GM12878 (cell line): ENCODE measurements around the gene IL1RL2. TPM values are rescaled to one million over a fixed set of nuclear protein-coding genes. Genes with fewer than 3 reads are reported as not detected.

Source experiments
- ATAC-seq: fragments of 200-7000 bp; cut with Tn5 transposase; 3 replicates; pipeline ENCODE4 v1.9.1; 2020; ENCODE audit warnings: mild to moderate bottlenecking, moderate library complexity
- BruUV-seq: library from RNA; stranded (reverse); fragments of 400-500 nt; replicated peaks from 2 replicates; lab custom pipeline; 2021; lab: Mats Ljungman, UMichigan
- CTCF ChIA-PET: fragments of 300-600 bp; sonication (Branson Sonifier 250); formaldehyde crosslinking; extraction: SDS; loops from one replicate; lab custom pipeline; 2021; ENCODE audit warnings: inconsistent platforms; lab: Yijun Ruan, JAX
- POLR2A ChIA-PET: fragments of 350-600 bp; formaldehyde crosslinking; extraction: SDS; loops from one replicate; lab custom pipeline; 2021; ENCODE audit warnings: inconsistent platforms; lab: Charles Lee
- RAD21 ChIA-PET: fragments of 300-600 bp; sonication (Branson Sonifier 250); formaldehyde crosslinking; loops from one replicate; lab custom pipeline; 2023; ENCODE audit warnings: antibody characterized with exemption; ENCODE audit not compliant: unreplicated experiment; lab: Charles Lee
- SMC1A ChIA-PET: fragments of 300-600 bp; sonication (Branson Sonifier 250); formaldehyde crosslinking; loops from one replicate; lab custom pipeline; 2023; ENCODE audit not compliant: unreplicated experiment, uncharacterized antibody; lab: Charles Lee
- DNase-seq: peaks from one replicate; pipeline ENCODE4 v3.0.0-alpha.2; 2011; ENCODE audit warnings: low read depth, low spot score
- FAIRE-seq: peaks from 3 replicates; lab custom pipeline; 2011; peaks lifted over from hg19 to GRCh38; lab: Jason Lieb, UNC
- H2AFZ ChIP-seq: 2 replicates; pipeline ENCODE4 v1.6.0; 2011; ENCODE audit warnings: low read depth, low read length, control low read depth; ENCODE audit not compliant: control insufficient read depth
- H3K27ac ChIP-seq: 2 replicates; pipeline ENCODE4 v1.5.1; 2011; ENCODE audit warnings: control low read depth; ENCODE audit not compliant: control insufficient read depth, insufficient read depth
- H3K27me3 ChIP-seq, 2 experiments: replicated peaks in 1 of 2; 2 replicates each; pipeline versions ENCODE4 v1.6.0 to v1.6.1; 2011; ENCODE audit warnings: low read length in 1 of 2; ENCODE audit not compliant: control insufficient read depth in 2 of 2, insufficient read depth in 2 of 2
- H3K36me3 ChIP-seq, 2 experiments: 2 replicates each; pipeline ENCODE4 v1.5.1; 2011; ENCODE audit warnings: low read length in 1 of 2; ENCODE audit not compliant: control insufficient read depth in 2 of 2, insufficient read depth in 2 of 2
- H3K4me1 ChIP-seq: 2 replicates; pipeline ENCODE4 v1.6.1; 2011; ENCODE audit warnings: mild to moderate bottlenecking, low read length, moderate library complexity, mixed read lengths; ENCODE audit not compliant: control insufficient read depth, insufficient read depth
- H3K4me2 ChIP-seq: 2 replicates; pipeline ENCODE4 v1.6.0; 2011; ENCODE audit warnings: control low read depth; ENCODE audit not compliant: control insufficient read depth, insufficient read depth
- H3K4me3 ChIP-seq: fragments of 200-600 bp; sonication (generic); 2 replicates; pipeline ENCODE4 v1.5.1; 2016
- H3K79me2 ChIP-seq: 2 replicates; pipeline ENCODE4 v1.6.0; 2011; ENCODE audit warnings: low read length; ENCODE audit not compliant: control insufficient read depth, insufficient read depth
- H3K9ac ChIP-seq: 2 replicates; pipeline ENCODE4 v1.8.0; 2011; ENCODE audit warnings: low read length, control low read depth, mixed read lengths; ENCODE audit not compliant: control insufficient read depth, insufficient read depth
- H3K9me3 ChIP-seq: replicated peaks from 3 replicates; pipeline ENCODE4 v1.5.1; 2011; ENCODE audit warnings: mild to moderate bottlenecking, low read length; ENCODE audit not compliant: control insufficient read depth, insufficient read depth
- H4K20me1 ChIP-seq: 2 replicates; pipeline ENCODE4 v1.6.0; 2011; ENCODE audit not compliant: control insufficient read depth, insufficient read depth
- PAX5 ChIP-seq: IDR thresholded peaks from 2 replicates; pipeline ENCODE4 v1.6.1; 2011; ENCODE audit warnings: low read depth, low read length, borderline replicate concordance
- WGBS: methylation state at CpG from one replicate; pipeline ENCODE4 v1.1.6; 2016; ENCODE audit warnings: low lambda C conversion rate; ENCODE audit not compliant: insufficient replicate concordance, insufficient coverage; ENCODE audit errors: missing lambda C conversion rate; 5-methylcytosine and 5-hydroxymethylcytosine counted together
- in situ Hi-C: fragments of 300-500 bp; cut with MboI; formaldehyde crosslinking; loops from 9 replicates; pipeline ENCODE4 v1.14.3; 2018; ENCODE audit warnings: mixed read lengths
- intact Hi-C: fragments of 100-400 bp; cut with micrococcal nuclease; formaldehyde crosslinking; loops from one replicate; pipeline ENCODE4 v1.14.2; 2022; ENCODE audit not compliant: unreplicated experiment
- polyA plus RNA-seq, 11 experiments: library from polyadenylated mRNA; depleted of rRNA in 4 of 11; unstranded in 6 of 11; stranded (reverse) in 5 of 11; fragments of >200 nt; fragmentation: Nextera tagmentation in 4 of 11; fragmentation: Illumina TruSeq in 1 of 11; extraction: Ambion mirVana in 4 of 11; extraction: Trizol in 1 of 11; gene quantifications; 1 replicate in 1 of 11; 2 replicates in 10 of 11; pipeline versions ENCODE4 v1.2.1 to v1.2.3, GENCODE V29; 2011 to 2016; ENCODE audit warnings: inconsistent platforms in 2 of 11, missing spikeins in 2 of 11, low read depth in 1 of 11
- total RNA-seq, 4 experiments: library from RNA; depleted of rRNA in 3 of 4; stranded (reverse); fragments of >200 nt in 3 of 4; fragmentation: Illumina TruSeq in 1 of 4; extraction: Trizol in 1 of 4; gene quantifications; 2 replicates each; pipeline versions ENCODE4 v1.2.1 to v1.2.3, GENCODE V29; 2013 to 2021
- TF ChIP-seq, protein P1 (sequence below), 3 experiments: IDR thresholded peaks in 2 of 3; conservative IDR thresholded peaks in 1 of 3; 2 replicates each; pipeline ENCODE4 v1.5.1; 2011; ENCODE audit warnings: low read depth in 3 of 3, low read length in 3 of 3, mild to moderate bottlenecking in 3 of 3, control low read depth in 2 of 3, moderate library complexity in 2 of 3, inconsistent platforms in 1 of 3, mixed read lengths in 1 of 3; ENCODE audit not compliant: control insufficient read depth in 2 of 3, insufficient read depth in 1 of 3; ENCODE audit errors: extremely low read depth in 1 of 3

IL1RL2 gene
- total and polyA plus RNA-seq, 10 of the 15 experiments (the other 5 are each of a cell fraction or from before 2014, with no cell fraction given) = not detected

DNA sequence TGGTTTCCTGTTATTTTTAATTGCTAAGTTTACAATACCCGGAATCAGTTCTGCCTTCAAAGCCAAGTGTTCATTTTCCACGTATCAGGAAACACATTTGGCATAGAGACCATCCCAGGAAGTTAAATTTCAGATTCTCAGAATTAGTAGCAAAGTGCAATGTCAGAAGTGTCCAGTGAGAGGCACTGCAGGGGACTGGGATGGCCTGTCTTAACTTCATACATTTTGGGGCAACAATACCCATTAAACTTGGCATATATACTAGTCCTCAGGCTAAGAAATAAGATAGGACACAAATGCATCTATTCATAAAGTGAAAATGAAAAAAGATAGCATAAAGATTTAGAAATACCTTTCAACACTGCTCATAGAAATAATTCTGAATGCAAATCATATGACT lies 1.5 kb upstream of the IL1RL2 start:
- no peak for TF ChIP-seq PAX5
- TF ChIP-seq, protein P1, sequence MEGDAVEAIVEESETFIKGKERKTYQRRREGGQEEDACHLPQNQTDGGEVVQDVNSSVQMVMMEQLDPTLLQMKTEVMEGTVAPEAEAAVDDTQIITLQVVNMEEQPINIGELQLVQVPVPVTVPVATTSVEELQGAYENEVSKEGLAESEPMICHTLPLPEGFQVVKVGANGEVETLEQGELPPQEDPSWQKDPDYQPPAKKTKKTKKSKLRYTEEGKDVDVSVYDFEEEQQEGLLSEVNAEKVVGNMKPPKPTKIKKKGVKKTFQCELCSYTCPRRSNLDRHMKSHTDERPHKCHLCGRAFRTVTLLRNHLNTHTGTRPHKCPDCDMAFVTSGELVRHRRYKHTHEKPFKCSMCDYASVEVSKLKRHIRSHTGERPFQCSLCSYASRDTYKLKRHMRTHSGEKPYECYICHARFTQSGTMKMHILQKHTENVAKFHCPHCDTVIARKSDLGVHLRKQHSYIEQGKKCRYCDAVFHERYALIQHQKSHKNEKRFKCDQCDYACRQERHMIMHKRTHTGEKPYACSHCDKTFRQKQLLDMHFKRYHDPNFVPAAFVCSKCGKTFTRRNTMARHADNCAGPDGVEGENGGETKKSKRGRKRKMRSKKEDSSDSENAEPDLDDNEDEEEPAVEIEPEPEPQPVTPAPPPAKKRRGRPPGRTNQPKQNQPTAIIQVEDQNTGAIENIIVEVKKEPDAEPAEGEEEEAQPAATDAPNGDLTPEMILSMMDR (IDR thresholded peaks at IDR 0.05 in 2 of 3, conservative IDR thresholded peaks at IDR 0.05 in 1 of 3; ENCODE audit: control insufficient read depth in 2 of 3, extremely low read depth in 1 of 3, insufficient read depth in 1 of 3, low read depth in 3 of 3, low read length in 3 of 3) = peak; percentile 16 to 30 (median 27); a peak in 3 of 6 replicates
- TF ChIP-seq, all 136 proteins: peak for 1
- no peak overlapping the region for H3K4me3 ChIP-seq
- WGBS = 0% methylated on average over 2 of the region's 2 CpGs
- RAD21 ChIA-PET = interaction anchor here (0.9 to 1.3 kb wide), 2 partner anchors 38 to 55 kb away, joined by 3 to 4 read pairs; no protein-coding TSS in a partner anchor
- no peak overlapping the region for H2AFZ ChIP-seq
- no peaks in the 10 kb centered on the region; the same call in 2 of the 3 replicates for H3K9me3 ChIP-seq
- no peak overlapping the region for H3K9ac ChIP-seq
- intact Hi-C loops (no loop called here), in situ Hi-C loops (no loop called here)
- SMC1A ChIA-PET = interaction anchor here (0.9 to 1.6 kb wide), 4 partner anchors 22 to 60 kb away, joined by 3 to 10 read pairs (median 3); no protein-coding TSS in a partner anchor
- H4K20me1 ChIP-seq = no peaks in the 10 kb centered on the region
- no peaks in the 10 kb centered on the region; a peak in 2 of 4 replicates for H3K27me3 ChIP-seq
- H3K27ac ChIP-seq = no peak overlapping the region
- no peaks in the 10 kb centered on the region for H3K79me2 ChIP-seq
- H3K36me3 ChIP-seq = no peaks in the 10 kb centered on the region
- ATAC-seq (no peak), DNase-seq (no peak), FAIRE-seq (no peak)
- no TSS peak for BruUV-seq
- CTCF ChIA-PET = interaction anchor here (0.7 to 2.2 kb wide), 6 partner anchors 9 to 57 kb away, joined by 3 to 9 read pairs (median 3); no protein-coding TSS in a partner anchor
- POLR2A ChIA-PET = no interaction called here
- no peak overlapping the region for H3K4me2 ChIP-seq
- H3K4me1 ChIP-seq = no peaks in the 10 kb centered on the region
